GM18951 (cell line): ENCODE results near the gene CDS2.

Experiments used
- POLR2A ChIP-seq: IDR thresholded peaks from 4 replicates; pipeline ENCODE4 v1.6.1; 2011; ENCODE audit warnings: mild to moderate bottlenecking; ENCODE audit not compliant: insufficient read length, insufficient read depth; ENCODE audit errors: extremely low read depth
- in situ Hi-C: fragments of 300-500 bp; cut with MboI; formaldehyde crosslinking; loops from one replicate; pipeline ENCODE4 v1.12.0; 2022; ENCODE audit warnings: low sequenced_read_pairs, mixed read lengths, inconsistent platforms; ENCODE audit not compliant: unreplicated experiment

The CDS2 gene

DNA sequence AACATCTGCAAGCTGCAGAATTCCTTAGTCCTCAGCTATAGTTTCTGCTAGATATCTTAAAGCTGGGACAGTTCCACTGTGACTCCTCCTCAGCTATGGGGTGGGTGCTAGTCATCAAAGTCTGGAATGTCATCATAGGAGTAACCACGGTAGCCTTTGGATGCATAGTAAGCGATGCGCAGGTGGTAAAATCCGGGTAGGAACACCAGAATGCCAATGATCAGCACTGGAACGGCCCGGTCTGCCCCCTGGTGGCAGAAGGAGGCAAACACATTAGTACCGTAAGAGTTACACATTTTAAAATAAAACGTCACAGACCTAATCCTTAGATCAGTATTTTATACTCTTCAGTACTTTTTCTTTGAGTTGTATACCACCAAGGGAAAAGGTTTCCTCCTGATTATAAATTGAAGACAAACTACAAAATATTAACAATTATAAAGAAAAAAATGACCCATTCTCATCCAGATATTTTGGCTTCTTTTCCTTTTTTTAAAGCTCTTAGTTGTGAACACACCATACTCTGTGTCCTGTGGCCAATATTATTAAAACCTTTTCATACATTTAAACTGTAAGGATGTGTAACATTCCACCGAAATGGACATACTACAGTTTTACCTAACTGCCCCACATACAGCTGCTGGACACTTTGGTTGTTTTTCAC, 26.0 kb upstream of the CDS2 start:
- in situ Hi-C loops, result no loop called here
- TF ChIP-seq POLR2A, result no peak

GRCh38 chr20:5104479-5104878, 22.3 kb upstream of the CDS2 start:
- TF ChIP-seq POLR2A, result no peak
- in situ Hi-C loops, result no loop called here

- in situ Hi-C loops, result no loop called here
- no peak for TF ChIP-seq POLR2A
These were observed 17.5 kb upstream of the CDS2 start for GRCh38 chr20:5109276-5109675.

DNA sequence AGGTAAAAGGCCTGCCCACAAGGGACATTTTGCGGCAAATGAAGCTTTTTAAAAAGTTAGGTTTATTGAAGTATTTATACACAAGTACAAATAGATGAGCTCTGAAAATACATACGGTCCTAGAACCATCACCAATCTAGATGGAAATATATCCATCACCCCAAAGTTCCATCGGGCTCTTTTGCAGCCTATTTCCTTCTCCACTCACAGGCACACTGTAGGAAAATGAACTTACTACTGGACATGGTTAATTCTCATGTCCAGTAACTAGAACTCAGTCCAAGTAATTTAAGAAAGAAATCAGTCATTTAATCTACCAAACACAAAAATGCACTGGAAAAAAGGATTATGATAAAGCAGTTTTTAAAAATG, 13.2 kb upstream of the CDS2 start:
- in situ Hi-C loops, result no loop called here
- no peak for TF ChIP-seq POLR2A

GRCh38 chr20:5114403-5114802, 12.4 kb upstream of the CDS2 start:
- in situ Hi-C loops, result no loop called here
- TF ChIP-seq POLR2A, result no peak

- TF ChIP-seq POLR2A, result no peak
- in situ Hi-C loops, result no loop called here
These were observed 9.9 kb upstream of the CDS2 start for GRCh38 chr20:5116875-5117274.

- in situ Hi-C loops, result no loop called here
- TF ChIP-seq POLR2A, result peak; percentile 8
These were observed 8.3 kb upstream of the CDS2 start for GRCh38 chr20:5118220-5119142.

- in situ Hi-C loops, result no loop called here
- no peak for TF ChIP-seq POLR2A
These were observed 7.7 kb upstream of the CDS2 start for GRCh38 chr20:5119143-5119434.

GRCh38 chr20:5119435-5120184, 7.2 kb upstream of the CDS2 start, which contains the start of gene PCNA:
Gene PCNA (minus strand): TSS chr20:5119958. CDS start chr20:5119798, 160 bp downstream.
- in situ Hi-C loops, result loop anchor here (10.0 kb wide), 1 partner anchor 65 kb away; no protein-coding TSS in a partner anchor

GRCh38 chr20:5120185-5120476, 6.7 kb upstream of the CDS2 start:
- in situ Hi-C loops, result loop anchor here (10.0 kb wide), 1 partner anchor 65 kb away; no protein-coding TSS in a partner anchor
- peak; percentile 71 for TF ChIP-seq POLR2A

More at GRCh38 chr20:5119435-5120184, 7.2 kb upstream of the CDS2 start, which contains the start of gene PCNA:
- peak; percentile 99 for TF ChIP-seq POLR2A

- no peak for TF ChIP-seq POLR2A
- in situ Hi-C loops, result loop anchor here (10.0 kb wide), 1 partner anchor 62 kb away; no protein-coding TSS in a partner anchor
These were observed 3.9 kb upstream of the CDS2 start for GRCh38 chr20:5122873-5123260.

- in situ Hi-C loops, result loop anchor here (10.0 kb wide), 1 partner anchor 57 kb away; no protein-coding TSS in a partner anchor
These were observed 523 bp downstream of the CDS2 start for GRCh38 chr20:5127204-5127858.

GRCh38 chr20:5127859-5128424, 1.1 kb downstream of the CDS2 start:
- in situ Hi-C loops, result loop anchor here (10.0 kb wide), 1 partner anchor 57 kb away; no protein-coding TSS in a partner anchor

More at GRCh38 chr20:5127204-5127858, 523 bp downstream of the CDS2 start:
- no peak for TF ChIP-seq POLR2A

DNA sequence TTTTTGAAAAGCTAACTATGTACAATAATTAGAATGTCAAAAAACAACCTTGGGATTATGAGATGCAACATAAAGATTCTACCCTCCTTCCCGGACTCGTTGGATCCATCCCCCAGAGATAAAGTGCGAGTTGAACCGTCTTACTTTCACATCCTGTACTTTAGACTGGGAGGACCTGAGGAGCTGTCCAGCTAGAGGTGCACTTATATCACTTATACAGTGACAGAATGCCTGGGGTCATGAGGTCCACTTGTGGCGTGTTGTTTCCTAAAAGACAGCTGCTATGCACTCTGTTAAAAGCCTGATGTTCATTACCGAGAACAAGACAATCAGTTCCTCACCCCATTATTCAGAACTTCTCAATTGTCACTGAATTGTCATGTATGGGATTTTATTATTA, 2.1 kb downstream of the CDS2 start:
- in situ Hi-C loops, result loop anchor here (10.0 kb wide), 1 partner anchor 56 kb away; no protein-coding TSS in a partner anchor
- TF ChIP-seq POLR2A, result no peak

More at GRCh38 chr20:5127859-5128424, 1.1 kb downstream of the CDS2 start:
- no peak for TF ChIP-seq POLR2A
